Stimulated activated CD8-positive, alpha-beta memory T cell treated with anti-CD3 and anti-CD28 coated beads, Interleukin-7, amount 100 ng/mL, for 24 hours (primary cell): Measurements from ENCODE around the gene MIPEP.
"Not testable (repeated sequence)": the region's sequence is repeated elsewhere in the genome, so short reads cannot be mapped to it uniquely, and the experiment has no call there.

Source experiments
- DNase-seq: peaks from one replicate; pipeline ENCODE4 v3.0.0-alpha.2; 2020; ENCODE audit warnings: low read depth

MIPEP gene

GRCh38 chr13:23749288-23749873 is 139.8 kb downstream of the MIPEP start:
- DNase-seq = no peak

GRCh38 chr13:23748109-23748990 is 140.8 kb downstream of the MIPEP start:
- no peak for DNase-seq

GRCh38 chr13:23746141-23746540 is 143.1 kb downstream of the MIPEP start:
- DNase-seq = not testable (repeated sequence)

GRCh38 chr13:23744315-23744714 is 144.9 kb downstream of the MIPEP start:
- DNase-seq = no peak

GRCh38 chr13:23743278-23744076 is 145.7 kb downstream of the MIPEP start:
- DNase-seq = no peak

- DNase-seq = no peak
Observed at GRCh38 chr13:23741879-23742510, 147.2 kb downstream of the MIPEP start.

GRCh38 chr13:23740002-23740401 is 149.2 kb downstream of the MIPEP start:
- no peak for DNase-seq

- DNase-seq = no peak
Observed at GRCh38 chr13:23739596-23739995, 149.6 kb downstream of the MIPEP start.

GRCh38 chr13:23736541-23736940 is 152.7 kb downstream of the MIPEP start:
- DNase-seq = no peak

- no peak for DNase-seq
Observed at GRCh38 chr13:23735329-23735728, 153.9 kb downstream of the MIPEP start.

- DNase-seq = no peak
Observed at GRCh38 chr13:23731709-23732108, 157.5 kb downstream of the MIPEP start.

- no peak for DNase-seq
Observed at GRCh38 chr13:23730251-23730650, 158.9 kb downstream of the MIPEP start.

GRCh38 chr13:23729531-23729930 is 159.7 kb downstream of the MIPEP start:
- no peak for DNase-seq

- no peak for DNase-seq
Observed at GRCh38 chr13:23728807-23729206, 160.4 kb downstream of the MIPEP start.

GRCh38 chr13:23725922-23726321 is 163.3 kb downstream of the MIPEP start:
- no peak for DNase-seq

- DNase-seq = no peak
Observed at GRCh38 chr13:23724196-23724970, 164.8 kb downstream of the MIPEP start.

GRCh38 chr13:23723471-23723870 is 165.7 kb downstream of the MIPEP start:
- no peak for DNase-seq

GRCh38 chr13:23722726-23723453 is 166.3 kb downstream of the MIPEP start:
- DNase-seq = no peak

GRCh38 chr13:23718996-23719395 is 170.2 kb downstream of the MIPEP start:
- no peak for DNase-seq

- DNase-seq = no peak
Observed at GRCh38 chr13:23716401-23716800, 172.8 kb downstream of the MIPEP start.

GRCh38 chr13:23715762-23716235 is 173.4 kb downstream of the MIPEP start:
- DNase-seq = no peak
